Right renal pelvis (tissue), 4 donors: ENCODE results near the gene ZSWIM5. TPM values are rescaled to one million over a fixed set of nuclear protein-coding genes. Genes with fewer than 3 reads are reported as not detected.
"Not testable (repeated sequence)": the region's sequence is repeated elsewhere in the genome, so short reads cannot be mapped to it uniquely, and the experiment has no call there.

Experiments
- DNase-seq, 4 donors: peaks; one replicate each; pipeline ENCODE4 v3.0.0-alpha.2; 2013; ENCODE audit warnings: low read depth in 4 of 4, low spot score in 3 of 4, missing footprints in 1 of 4
- polyA plus RNA-seq, 4 donors: library from polyadenylated mRNA; unstranded; fragments of 120-200 nt; gene quantifications; one replicate each; pipeline ENCODE4 v1.2.1, GENCODE V29; 2013; ENCODE audit not compliant: insufficient read length in 4 of 4

ZSWIM5 gene
- polyA plus RNA-seq = 1 to 10 TPM; 6.5 to 7.6 (median 7.0) TPM

- DNase-seq = peak; percentile 61 to 66 (median 65)
Observed at GRCh38 chr1:45205910-45206721, at the start of gene ZSWIM5. ZSWIM5 (minus strand) TSS chr1:45206605; CDS start chr1:45206350, 255 bp downstream.

- no peak for DNase-seq
Observed at GRCh38 chr1:45254490-45254889, 48.1 kb upstream of the ZSWIM5 start.

- no peak for DNase-seq
Observed at GRCh38 chr1:45250544-45250943, 44.1 kb upstream of the ZSWIM5 start.

GRCh38 chr1:45248004-45248403 is 41.6 kb upstream of the ZSWIM5 start:
- not testable (repeated sequence) for DNase-seq

- no peak for DNase-seq
Observed at GRCh38 chr1:45246760-45247159, 40.4 kb upstream of the ZSWIM5 start.

- not testable (repeated sequence) for DNase-seq
Observed at GRCh38 chr1:45246359-45246758, 40.0 kb upstream of the ZSWIM5 start.

GRCh38 chr1:45244660-45245059 is 38.3 kb upstream of the ZSWIM5 start:
- DNase-seq = no peak

- DNase-seq = no peak
Observed at GRCh38 chr1:45243476-45244343, 37.3 kb upstream of the ZSWIM5 start.

GRCh38 chr1:45238846-45239245 is 32.4 kb upstream of the ZSWIM5 start:
- DNase-seq = no peak

GRCh38 chr1:45236136-45236535 is 29.7 kb upstream of the ZSWIM5 start:
- DNase-seq = no peak

- DNase-seq = no peak
Observed at GRCh38 chr1:45230537-45230936, 24.1 kb upstream of the ZSWIM5 start.

- DNase-seq = no peak
Observed at GRCh38 chr1:45225598-45225997, 19.2 kb upstream of the ZSWIM5 start.

GRCh38 chr1:45223710-45224109 is 17.3 kb upstream of the ZSWIM5 start:
- DNase-seq = not testable (repeated sequence)

- DNase-seq = no peak
Observed at GRCh38 chr1:45221716-45222115, 15.3 kb upstream of the ZSWIM5 start.

- DNase-seq = no peak
Observed at GRCh38 chr1:45216861-45217260, 10.5 kb upstream of the ZSWIM5 start.

GRCh38 chr1:45216200-45216541 is 9.8 kb upstream of the ZSWIM5 start:
- no peak for DNase-seq

- no peak for DNase-seq
Observed at GRCh38 chr1:45215485-45216199, 9.2 kb upstream of the ZSWIM5 start.

GRCh38 chr1:45213892-45214291 is 7.5 kb upstream of the ZSWIM5 start:
- no peak for DNase-seq

GRCh38 chr1:45211076-45211475 is 4.7 kb upstream of the ZSWIM5 start:
- DNase-seq = no peak

- DNase-seq = no peak
Observed at GRCh38 chr1:45206808-45207623, 611 bp upstream of the ZSWIM5 start.
